ENCODE data around the gene CCDC71.

DNA sequence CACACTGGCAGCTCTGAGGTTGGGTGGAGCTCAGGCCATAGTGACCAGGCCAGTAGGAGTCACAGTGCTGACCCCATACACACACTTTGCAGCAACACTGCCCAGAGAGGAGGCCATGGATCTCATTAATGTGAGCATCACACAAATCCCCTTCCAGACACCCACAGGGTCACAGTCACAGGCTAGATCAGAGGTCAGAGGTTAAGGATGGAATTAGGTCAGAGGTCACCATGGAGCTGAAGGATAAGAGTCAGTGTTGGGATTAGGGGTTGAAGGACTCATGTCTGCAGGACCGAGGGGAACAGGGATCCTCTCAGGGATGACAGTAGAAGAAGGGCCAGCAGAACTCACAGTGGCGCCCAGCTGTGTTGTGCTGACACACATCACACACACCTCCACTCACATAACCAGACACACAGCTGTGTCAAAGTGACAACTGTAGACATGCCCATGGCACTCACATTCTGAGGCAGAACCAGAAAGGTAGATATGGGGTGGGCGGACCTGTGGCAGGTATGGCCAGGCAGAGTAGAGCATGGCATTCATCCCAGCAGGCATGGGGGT lies 12.7 kb downstream of the CCDC71 start:
- TF ChIP-seq, protein P1, sequence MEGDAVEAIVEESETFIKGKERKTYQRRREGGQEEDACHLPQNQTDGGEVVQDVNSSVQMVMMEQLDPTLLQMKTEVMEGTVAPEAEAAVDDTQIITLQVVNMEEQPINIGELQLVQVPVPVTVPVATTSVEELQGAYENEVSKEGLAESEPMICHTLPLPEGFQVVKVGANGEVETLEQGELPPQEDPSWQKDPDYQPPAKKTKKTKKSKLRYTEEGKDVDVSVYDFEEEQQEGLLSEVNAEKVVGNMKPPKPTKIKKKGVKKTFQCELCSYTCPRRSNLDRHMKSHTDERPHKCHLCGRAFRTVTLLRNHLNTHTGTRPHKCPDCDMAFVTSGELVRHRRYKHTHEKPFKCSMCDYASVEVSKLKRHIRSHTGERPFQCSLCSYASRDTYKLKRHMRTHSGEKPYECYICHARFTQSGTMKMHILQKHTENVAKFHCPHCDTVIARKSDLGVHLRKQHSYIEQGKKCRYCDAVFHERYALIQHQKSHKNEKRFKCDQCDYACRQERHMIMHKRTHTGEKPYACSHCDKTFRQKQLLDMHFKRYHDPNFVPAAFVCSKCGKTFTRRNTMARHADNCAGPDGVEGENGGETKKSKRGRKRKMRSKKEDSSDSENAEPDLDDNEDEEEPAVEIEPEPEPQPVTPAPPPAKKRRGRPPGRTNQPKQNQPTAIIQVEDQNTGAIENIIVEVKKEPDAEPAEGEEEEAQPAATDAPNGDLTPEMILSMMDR (IDR thresholded peaks at IDR 0.05): no peak
- TF ChIP-seq POLR2A (IDR thresholded peaks at IDR 0.05): no peak

Data from adrenal gland (tissue), 5 donors.